Motor neuron (in vitro differentiated cells): Measurements from ENCODE around the gene NOS1. TPM values are rescaled to one million over a fixed set of nuclear protein-coding genes. Genes with fewer than 3 reads are reported as not detected.

Experiments used
- total RNA-seq, 8 experiments: library from RNA; unstranded; fragments of 300-600 nt; gene quantifications; 2 replicates each; pipeline versions ENCODE4 v1.2.3 to v1.2.4, GENCODE V29; 2022

The NOS1 gene
- total RNA-seq, 8 experiments from 2014 or later: 0.10 to 3.1 (median 0.33) TPM; not detected in 1

Other genes starting within 250 kb of the NOS1 start
- gene FBXO21, start 171.2 kb downstream of the NOS1 start, total RNA-seq: 10 to 100 TPM; 27.2 to 66.7 (median 42.7) TPM